Activated naive CD4-positive, alpha-beta T cell treated with anti-CD3 and anti-CD28 coated beads, Interleukin-2, amount 50 U/mL, for 24 hours (primary cell): ENCODE data around the gene BCL2L14.

ENCODE experiments used
- H3K27ac Mint-ChIP-seq: one replicate; pipeline ENCODE4 v1.8.0; 2021; ENCODE audit warnings: mild to moderate bottlenecking, mixed read lengths
- H3K27me3 Mint-ChIP-seq: one replicate; pipeline ENCODE4 v1.8.0; 2021; ENCODE audit warnings: mixed read lengths
- H3K36me3 Mint-ChIP-seq: one replicate; pipeline ENCODE4 v1.8.0; 2021; ENCODE audit warnings: mixed read lengths
- H3K4me1 Mint-ChIP-seq: one replicate; pipeline ENCODE4 v1.8.0; 2021; ENCODE audit warnings: mixed read lengths
- H3K4me3 Mint-ChIP-seq: one replicate; pipeline ENCODE4 v1.8.0; 2021; ENCODE audit warnings: mild to moderate bottlenecking, mixed read lengths
- H3K9me3 Mint-ChIP-seq: one replicate; pipeline ENCODE4 v1.8.0; 2021; ENCODE audit warnings: mixed read lengths

The BCL2L14 gene, protein sequence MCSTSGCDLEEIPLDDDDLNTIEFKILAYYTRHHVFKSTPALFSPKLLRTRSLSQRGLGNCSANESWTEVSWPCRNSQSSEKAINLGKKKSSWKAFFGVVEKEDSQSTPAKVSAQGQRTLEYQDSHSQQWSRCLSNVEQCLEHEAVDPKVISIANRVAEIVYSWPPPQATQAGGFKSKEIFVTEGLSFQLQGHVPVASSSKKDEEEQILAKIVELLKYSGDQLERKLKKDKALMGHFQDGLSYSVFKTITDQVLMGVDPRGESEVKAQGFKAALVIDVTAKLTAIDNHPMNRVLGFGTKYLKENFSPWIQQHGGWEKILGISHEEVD

DNA sequence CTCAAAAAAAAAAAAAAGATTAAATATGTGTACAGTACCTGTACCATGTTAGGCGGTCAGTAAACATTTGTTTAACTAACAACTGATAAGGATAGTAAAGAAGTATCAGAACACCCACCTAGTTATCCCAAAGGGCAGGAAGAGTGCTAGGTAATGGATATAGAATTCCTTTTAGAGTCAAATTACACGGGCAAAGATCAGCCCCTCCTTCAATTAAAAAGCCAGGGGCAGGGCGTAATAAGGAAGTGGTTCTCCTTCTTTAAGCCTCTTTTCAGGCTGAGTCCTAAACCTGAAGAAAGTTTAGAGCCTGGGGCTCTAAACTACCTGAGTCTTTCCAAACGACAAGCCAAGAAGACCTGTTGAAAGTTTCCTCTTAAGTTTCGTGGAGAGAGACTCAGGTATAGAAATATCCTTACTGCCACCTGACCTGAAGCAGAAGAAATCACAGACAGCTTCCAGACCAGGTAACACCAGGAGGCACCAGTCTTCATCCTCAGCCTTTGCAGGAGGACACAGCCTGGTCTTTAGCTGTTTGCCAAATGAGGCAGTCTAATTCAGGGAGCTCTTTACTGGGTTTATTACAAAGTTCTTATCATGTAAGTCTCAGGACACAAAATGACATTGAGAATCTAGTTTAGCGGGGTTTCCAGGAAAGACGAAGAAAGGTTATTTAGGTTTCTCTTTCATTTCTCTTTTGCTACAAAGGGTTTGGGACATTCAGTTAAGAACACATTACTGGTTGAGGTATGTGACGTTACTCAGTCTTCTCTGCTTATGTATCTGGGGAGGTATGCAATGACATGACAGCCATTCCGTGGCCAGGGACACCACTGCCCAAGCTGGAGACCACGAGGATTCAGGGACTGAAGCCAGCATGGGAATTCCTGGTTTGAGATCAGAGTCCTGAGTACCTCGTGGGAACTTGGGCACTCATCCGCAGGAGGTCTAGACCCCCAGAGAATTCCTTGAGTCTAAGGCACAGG is at the start of gene BCL2L14:
BCL2L14 (plus strand) TSS at position 266 of the 983 bp plus-strand sequence. CDS start 8,367 bp downstream, outside the sequence.
- Mint-ChIP-seq H3K4me1 (peaks cover 27% of the 10 kb centered on the region), H3K36me3 (no peaks in the 10 kb centered on the region), H3K27me3 (no peaks in the 10 kb centered on the region), H3K4me3 (peak within 1 kb of the TSS; percentile 82), H3K9me3 (no peaks in the 10 kb centered on the region), H3K27ac (peak within 1 kb of the TSS; percentile 81)

DNA sequence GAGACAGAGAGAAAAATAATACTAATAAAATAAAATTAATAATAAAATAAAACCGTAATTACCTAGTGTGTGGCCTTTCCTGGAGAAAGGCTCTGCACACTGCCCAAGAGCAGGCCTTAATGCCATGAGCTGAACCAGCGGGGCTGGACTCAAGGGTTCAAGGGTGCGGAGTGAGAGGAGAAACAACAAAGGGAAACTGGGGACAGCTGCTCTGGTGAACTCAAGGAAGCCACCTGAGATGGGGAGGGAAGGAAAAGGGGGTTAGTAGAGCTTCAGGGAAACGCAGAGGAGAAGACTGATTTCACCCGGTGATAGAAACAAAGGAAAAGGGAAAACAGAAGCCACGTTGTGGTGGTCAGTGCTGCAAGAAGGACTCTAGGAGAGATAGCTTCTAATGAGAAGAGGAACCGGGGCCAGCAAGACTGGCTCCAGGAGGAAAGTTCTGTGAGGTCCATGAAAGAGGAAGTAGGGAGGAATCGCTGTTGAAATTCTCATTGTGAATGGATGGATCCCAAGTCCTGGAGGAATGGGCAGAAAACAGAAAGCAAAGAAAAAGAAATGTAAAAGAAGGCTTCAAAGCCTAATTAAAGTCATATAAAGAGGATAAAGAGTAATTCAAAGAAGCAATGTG is 48.3 kb upstream of the BCL2L14 start:
- H3K4me3 Mint-ChIP-seq, result no peak overlapping the region
- H3K36me3 Mint-ChIP-seq, result peaks cover 7% of the 10 kb centered on the region
- no peaks in the 10 kb centered on the region for H3K27me3 Mint-ChIP-seq
- peaks cover 37% of the 10 kb centered on the region for H3K4me1 Mint-ChIP-seq
- peak overlapping the region; percentile 27 for H3K27ac Mint-ChIP-seq
- H3K9me3 Mint-ChIP-seq, result peaks cover 5% of the 10 kb centered on the region

DNA sequence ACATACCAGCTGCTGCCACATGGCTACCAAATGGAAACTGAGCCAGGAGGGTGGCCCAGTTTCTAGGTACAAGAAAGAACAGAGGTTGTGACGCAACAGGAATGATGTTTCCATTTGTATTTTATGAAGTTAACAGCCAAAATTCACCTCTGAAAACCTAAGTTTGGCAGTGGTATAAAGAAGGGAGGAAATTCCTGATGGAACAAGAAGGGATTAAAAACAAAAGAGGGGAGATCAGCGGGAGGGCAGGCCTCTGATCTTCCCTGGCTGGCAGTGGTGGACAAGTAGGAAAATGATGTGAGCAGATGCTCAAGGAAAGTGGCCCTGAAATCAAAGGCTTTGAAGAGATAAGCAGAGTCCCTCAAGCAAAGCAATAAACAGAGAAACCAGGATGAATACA is 47.3 kb upstream of the BCL2L14 start:
- Mint-ChIP-seq H3K9me3 (peaks cover 5% of the 10 kb centered on the region), H3K36me3 (peaks cover 7% of the 10 kb centered on the region), H3K27me3 (no peaks in the 10 kb centered on the region), H3K27ac (peak overlapping the region; percentile 4), H3K4me1 (peaks cover 34% of the 10 kb centered on the region), H3K4me3 (no peak overlapping the region)

DNA sequence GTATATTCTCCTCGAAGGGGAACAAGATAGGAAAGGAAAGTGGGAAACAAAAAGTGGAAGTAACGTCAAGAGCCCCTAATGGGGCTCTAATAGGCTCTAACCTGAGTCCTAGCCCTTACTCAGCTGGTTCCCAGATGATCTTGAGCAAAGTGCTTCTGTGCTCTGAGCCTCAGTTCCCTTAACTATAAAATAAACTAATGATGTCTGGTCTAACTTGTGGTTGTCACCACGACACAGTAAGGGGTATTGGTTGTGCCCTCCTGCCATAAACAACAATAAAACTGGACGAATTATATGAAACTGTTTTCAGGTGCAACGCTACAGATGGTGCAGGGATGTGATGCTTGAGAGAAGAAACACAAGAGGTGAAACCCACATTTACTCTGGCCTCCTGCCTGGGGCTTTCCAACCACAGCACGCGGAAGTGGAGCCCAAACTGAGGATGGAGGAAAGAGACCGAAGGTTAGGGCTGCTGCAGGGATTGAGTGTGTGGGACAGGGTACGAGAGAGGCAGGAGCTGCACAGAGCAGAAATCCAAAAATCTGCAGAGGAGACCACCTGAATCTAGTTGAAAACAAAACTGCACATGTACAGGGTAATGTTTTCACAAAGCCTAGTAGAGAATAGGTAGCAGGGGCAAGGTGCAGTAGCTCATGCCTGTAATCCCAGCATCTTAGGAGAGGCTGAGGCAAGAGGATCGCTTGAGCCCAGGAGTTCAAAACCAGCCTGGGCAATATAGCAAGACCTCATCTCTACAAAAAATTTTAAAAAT is 45.6 kb upstream of the BCL2L14 start:
- peaks cover 42% of the 10 kb centered on the region for H3K4me1 Mint-ChIP-seq
- H3K9me3 Mint-ChIP-seq, result peaks cover 5% of the 10 kb centered on the region
- H3K27me3 Mint-ChIP-seq, result no peaks in the 10 kb centered on the region
- peaks cover 7% of the 10 kb centered on the region for H3K36me3 Mint-ChIP-seq
- H3K4me3 Mint-ChIP-seq, result peak overlapping the region; percentile 1
- H3K27ac Mint-ChIP-seq, result no peak overlapping the region

DNA sequence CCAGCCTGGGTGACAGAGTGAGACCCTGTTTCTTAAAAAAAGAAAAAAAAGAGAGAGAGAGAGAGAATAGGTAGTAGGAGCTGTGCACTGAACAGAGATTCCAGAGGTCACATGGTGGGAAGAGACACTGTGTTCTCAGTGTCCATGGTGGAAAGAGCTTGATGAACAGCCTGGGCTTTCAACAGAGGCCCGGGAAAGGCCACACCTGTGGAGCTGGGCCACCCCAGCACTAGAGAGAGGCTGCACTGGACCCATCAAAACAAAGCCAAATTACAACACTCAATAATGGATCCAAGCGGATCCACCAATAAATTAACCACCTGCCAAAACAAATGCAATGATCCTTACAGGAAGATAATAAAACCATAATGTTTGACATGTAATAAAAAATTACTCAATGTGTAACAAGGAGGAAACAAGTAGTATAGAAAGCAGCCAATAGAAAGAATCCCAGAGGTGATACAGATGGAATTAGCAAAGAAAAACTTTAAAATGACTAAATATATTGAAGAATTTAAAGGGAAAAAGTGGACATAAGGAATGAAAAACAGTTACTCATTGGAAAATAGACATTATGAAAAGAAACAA is 44.8 kb upstream of the BCL2L14 start:
- Mint-ChIP-seq H3K36me3 (peaks cover 7% of the 10 kb centered on the region), H3K27ac (no peak overlapping the region), H3K4me3 (no peak overlapping the region), H3K4me1 (peaks cover 42% of the 10 kb centered on the region), H3K9me3 (peaks cover 5% of the 10 kb centered on the region), H3K27me3 (no peaks in the 10 kb centered on the region)

DNA sequence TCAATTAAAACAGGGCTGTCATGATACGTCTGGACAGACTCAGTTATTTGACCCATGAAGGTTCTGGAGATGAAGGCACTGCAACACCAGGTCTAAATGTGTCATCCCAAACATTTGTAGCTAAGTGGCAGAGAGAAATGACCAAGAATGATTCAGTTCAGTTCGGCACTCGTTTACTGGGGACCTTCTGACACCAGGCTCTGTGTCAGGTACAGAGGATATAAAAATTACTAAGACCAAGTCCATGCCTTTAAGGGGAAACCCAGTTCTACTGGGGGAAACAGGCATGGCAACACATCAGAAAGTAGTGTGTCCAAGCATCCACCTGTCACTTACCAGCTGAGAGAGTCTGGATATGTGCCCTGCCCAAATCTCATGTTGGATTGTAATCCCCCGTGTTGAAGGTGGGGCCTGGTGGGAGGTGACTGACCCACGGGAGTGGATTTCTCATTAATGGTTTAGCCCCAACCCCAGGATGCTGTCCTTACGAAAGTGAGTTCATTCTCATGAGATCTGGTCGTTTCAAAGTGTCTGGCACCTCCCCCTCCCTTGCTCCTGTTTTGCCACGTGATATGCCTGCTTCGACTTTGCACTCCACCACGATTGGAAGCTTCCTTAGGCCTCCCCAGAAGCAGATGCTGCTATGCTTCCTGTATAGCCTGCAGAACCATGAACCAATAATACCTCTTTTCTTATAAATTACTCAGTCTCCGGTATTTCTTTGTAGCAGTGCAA is 41.9 kb upstream of the BCL2L14 start:
- Mint-ChIP-seq H3K27ac (no peak overlapping the region), H3K4me1 (peaks cover 45% of the 10 kb centered on the region), H3K9me3 (peaks cover 5% of the 10 kb centered on the region), H3K27me3 (no peaks in the 10 kb centered on the region), H3K36me3 (peaks cover 7% of the 10 kb centered on the region), H3K4me3 (no peak overlapping the region)

DNA sequence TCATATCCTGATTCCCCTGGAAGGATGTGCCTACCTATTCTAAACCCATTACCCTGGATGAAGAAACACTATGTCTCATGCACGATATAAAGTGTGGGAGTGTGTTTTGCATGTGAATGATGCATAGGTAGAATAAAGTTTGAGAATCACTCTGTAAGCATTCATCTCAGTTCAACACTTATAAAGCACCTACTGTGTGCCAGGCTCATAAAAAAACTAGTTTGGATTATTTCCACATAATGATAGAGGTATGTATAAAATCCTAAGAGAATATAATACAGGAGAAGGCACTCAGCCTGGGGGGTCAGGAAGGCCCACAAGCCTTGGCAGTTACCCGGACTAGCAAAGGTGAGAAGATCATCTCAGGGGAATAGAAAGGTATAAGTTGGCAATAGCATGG is 41.1 kb upstream of the BCL2L14 start:
- H3K27ac Mint-ChIP-seq, result no peak overlapping the region
- no peaks in the 10 kb centered on the region for H3K27me3 Mint-ChIP-seq
- H3K9me3 Mint-ChIP-seq, result peaks cover 5% of the 10 kb centered on the region
- peaks cover 38% of the 10 kb centered on the region for H3K4me1 Mint-ChIP-seq
- peaks cover 7% of the 10 kb centered on the region for H3K36me3 Mint-ChIP-seq
- no peak overlapping the region for H3K4me3 Mint-ChIP-seq

DNA sequence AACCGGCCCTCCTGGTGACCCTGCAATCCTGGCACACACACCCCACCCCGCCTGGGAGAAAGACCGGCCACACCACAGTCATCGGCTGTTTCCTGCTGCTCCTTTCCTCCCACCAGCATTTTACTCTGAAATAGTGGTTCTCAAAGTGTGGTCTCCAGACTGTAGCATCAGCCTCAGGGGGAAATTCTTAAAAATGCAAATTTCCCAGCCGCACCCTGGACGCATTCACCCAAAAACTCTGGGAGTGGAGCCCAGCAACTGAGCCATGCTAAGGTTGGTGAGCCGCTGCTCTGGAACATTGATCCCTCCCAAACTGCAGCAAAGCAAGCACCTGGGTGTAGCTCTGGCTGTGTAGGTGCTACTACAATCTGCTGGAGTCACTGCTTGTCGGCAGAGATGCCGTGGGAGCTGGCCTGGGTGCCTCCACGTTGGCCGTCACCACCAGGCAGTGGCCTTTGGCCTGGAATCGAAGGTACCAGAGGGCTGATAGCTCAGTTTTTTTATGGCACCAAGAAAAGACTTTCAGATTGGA is 38.4 kb upstream of the BCL2L14 start:
- peaks cover 23% of the 10 kb centered on the region for H3K4me1 Mint-ChIP-seq
- peak overlapping the region; percentile 76 for H3K27ac Mint-ChIP-seq
- no peaks in the 10 kb centered on the region for H3K9me3 Mint-ChIP-seq
- peak overlapping the region; percentile 86 for H3K4me3 Mint-ChIP-seq
- H3K27me3 Mint-ChIP-seq, result no peaks in the 10 kb centered on the region
- no peaks in the 10 kb centered on the region for H3K36me3 Mint-ChIP-seq

DNA sequence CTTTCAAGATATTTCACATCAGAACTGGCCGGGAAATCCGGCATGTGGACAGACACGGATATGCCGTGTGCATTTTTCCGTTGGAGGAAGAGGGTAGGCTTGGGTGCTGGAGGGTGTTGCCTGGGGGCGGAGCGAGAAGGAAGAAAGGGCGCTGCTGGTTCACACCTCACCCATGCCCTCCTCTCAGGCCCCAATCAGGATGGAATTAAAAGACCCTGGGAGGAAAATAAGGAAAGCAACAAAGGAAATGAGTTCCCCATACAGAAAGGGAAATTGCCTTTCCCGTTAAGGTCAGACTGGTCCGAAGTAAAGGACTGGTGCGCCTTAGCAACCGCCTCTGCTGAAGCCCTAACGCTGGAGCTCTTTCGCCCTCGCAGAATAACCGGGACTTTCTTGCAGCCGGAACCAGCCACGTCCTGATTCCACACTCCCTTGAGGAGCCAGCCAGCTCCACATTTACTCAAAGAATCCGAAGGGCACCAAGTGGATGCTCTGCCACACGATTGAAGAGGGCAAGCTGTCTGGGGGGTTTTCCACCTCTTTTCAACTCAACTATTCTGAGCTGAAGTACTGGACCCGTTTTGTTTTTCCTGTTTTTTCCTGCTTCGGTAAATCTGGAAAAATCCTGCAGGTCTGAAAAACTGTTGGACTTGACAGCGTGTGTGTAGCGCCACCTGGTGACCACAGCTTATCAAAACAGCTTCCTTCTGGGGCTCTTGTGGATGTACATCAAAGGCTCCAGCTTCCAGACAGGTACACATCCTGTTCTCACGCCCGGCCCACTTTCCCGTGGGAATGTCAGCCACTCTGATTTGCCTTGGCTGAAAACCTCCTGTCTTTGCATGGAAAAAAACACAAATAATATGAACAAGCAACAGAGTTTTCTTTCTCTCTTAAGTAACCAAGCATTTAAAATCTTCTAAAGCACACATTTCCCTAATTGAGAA is 37.6 kb upstream of the BCL2L14 start:
- H3K27me3 Mint-ChIP-seq, result no peaks in the 10 kb centered on the region
- H3K36me3 Mint-ChIP-seq, result peaks cover 2% of the 10 kb centered on the region
- peaks cover 23% of the 10 kb centered on the region for H3K4me1 Mint-ChIP-seq
- peak overlapping the region; percentile 86 for H3K4me3 Mint-ChIP-seq
- H3K27ac Mint-ChIP-seq, result peak overlapping the region; percentile 84
- H3K9me3 Mint-ChIP-seq, result no peaks in the 10 kb centered on the region

DNA sequence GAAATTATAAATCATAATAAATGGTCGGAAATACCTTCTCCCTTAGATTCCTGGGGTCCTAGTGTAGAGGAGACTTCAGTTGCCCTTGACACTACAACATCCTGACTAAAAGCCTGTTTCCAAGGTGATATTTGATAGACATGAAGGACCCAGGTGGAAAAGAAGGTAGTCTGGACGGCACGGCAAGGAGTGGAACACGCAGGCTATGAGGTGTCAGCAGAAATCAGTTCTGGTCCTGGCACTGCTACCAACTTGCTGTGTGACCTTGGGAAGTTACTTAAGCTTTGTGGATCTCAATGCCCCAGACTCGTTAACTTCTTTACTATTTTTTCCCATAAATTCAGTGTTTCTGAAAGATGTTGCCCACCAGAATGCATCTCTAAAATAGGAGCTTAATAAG is 36.9 kb upstream of the BCL2L14 start:
- Mint-ChIP-seq H3K36me3 (peaks cover 2% of the 10 kb centered on the region), H3K4me3 (no peak overlapping the region), H3K4me1 (peaks cover 23% of the 10 kb centered on the region), H3K27ac (no peak overlapping the region), H3K9me3 (no peaks in the 10 kb centered on the region), H3K27me3 (no peaks in the 10 kb centered on the region)

DNA sequence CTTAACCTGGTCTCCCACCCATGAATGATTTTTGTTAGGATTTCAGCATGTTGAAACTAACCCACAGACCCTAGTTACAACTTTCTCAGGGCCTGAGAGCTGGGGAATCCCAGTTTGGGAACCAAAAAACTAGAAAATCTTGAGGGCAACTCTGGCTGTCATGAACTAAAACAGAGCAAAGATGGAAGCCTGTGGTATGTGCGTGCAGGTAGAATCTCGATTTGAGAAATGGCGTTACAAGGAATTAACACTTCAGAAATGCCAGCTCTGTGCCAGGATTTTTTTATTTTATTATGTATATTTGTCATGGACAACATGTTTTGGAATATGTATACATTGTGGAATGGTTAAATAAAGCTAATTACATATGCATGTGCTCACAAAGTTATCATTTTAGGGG is 36.4 kb upstream of the BCL2L14 start:
- H3K36me3 Mint-ChIP-seq, result peaks cover 2% of the 10 kb centered on the region
- H3K9me3 Mint-ChIP-seq, result no peaks in the 10 kb centered on the region
- no peaks in the 10 kb centered on the region for H3K27me3 Mint-ChIP-seq
- no peak overlapping the region for H3K27ac Mint-ChIP-seq
- peaks cover 20% of the 10 kb centered on the region for H3K4me1 Mint-ChIP-seq
- H3K4me3 Mint-ChIP-seq, result no peak overlapping the region

DNA sequence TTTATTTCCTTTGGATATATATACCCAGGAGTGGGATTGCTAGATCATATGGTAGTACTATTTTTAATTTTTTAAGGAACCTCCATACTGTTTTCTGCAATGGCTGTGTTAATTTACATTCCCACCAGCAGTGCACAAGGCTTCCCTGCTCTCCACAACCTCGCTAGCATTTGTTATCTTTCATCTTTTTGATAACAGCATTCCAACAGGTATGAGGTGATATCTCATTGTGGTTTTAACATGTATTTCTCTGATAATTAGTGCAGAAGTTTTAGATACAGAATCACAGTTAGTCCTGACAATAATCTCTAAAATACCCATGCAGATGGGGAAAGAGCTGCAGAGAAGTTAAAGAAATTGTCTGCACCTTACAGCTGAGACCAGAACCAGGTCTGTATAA is 35.5 kb upstream of the BCL2L14 start:
- no peaks in the 10 kb centered on the region for H3K9me3 Mint-ChIP-seq
- peaks cover 15% of the 10 kb centered on the region for H3K4me1 Mint-ChIP-seq
- no peaks in the 10 kb centered on the region for H3K27me3 Mint-ChIP-seq
- no peak overlapping the region for H3K4me3 Mint-ChIP-seq
- peaks cover 2% of the 10 kb centered on the region for H3K36me3 Mint-ChIP-seq
- H3K27ac Mint-ChIP-seq, result no peak overlapping the region

DNA sequence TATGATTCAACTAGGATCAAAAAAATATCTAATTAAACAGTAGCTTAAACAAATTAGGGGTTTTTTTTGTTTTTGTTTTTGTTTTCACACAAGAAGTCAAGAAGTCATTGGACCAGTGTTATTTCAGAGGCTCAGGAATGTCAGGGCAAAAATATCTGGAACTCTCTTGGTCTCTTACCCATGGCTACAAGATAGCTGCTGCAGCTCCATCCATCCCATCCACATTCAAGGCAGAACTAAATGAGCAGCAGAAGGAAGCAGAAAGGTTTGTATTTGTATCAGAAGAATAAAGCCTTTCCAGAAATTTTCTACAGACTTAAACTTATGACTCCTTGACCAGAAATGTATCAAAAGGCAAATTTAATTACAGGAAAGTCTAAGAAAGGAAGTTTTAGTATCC is 33.8 kb upstream of the BCL2L14 start:
- H3K36me3 Mint-ChIP-seq, result peaks cover 2% of the 10 kb centered on the region
- H3K27ac Mint-ChIP-seq, result peak overlapping the region; percentile 38
- peaks cover 15% of the 10 kb centered on the region for H3K4me1 Mint-ChIP-seq
- no peaks in the 10 kb centered on the region for H3K27me3 Mint-ChIP-seq
- H3K9me3 Mint-ChIP-seq, result no peaks in the 10 kb centered on the region
- H3K4me3 Mint-ChIP-seq, result no peak overlapping the region
